ENCODE data around the gene MACROD1. TPM values are rescaled to one million over a fixed set of nuclear protein-coding genes. Genes with fewer than 3 reads are reported as not detected.

Gene MACROD1
- total RNA-seq, 1 donor from 2014 or later, result 26.5 TPM

DNA sequence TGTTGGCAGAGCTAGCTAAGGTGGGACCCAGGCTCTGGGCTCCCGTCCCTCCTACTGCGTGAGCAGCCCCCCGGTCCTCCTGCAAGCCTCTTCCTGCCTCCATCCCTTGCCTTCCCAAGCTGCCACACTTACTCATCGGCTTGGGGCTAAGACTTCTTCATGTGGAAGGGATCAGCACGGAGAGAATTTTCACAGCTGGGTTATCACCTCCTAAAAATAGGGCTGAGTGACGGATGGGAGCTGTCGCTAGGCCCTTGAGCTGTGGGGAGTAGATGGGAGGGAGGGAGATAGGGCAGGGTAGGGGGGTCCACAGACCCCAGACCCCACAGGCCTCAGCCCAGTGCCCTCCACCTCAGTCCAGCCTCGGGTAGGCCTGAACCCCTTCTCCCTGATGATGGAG lies 89.2 kb downstream of the MACROD1 start:
- Histone ChIP-seq H3K4me3 (no peak overlapping the region), H3K9me3 (no peaks in the 10 kb centered on the region), H3K36me3 (no peaks in the 10 kb centered on the region), H3K4me1 (no peaks in the 10 kb centered on the region), H3K27ac (no peak overlapping the region), H3K27me3 (no peaks in the 10 kb centered on the region)
- TF ChIP-seq CTCF (IDR thresholded peaks at IDR 0.05), result no peak
- no peak for DNase-seq (ENCODE audit: low spot score in 2 of 2)
- intact Hi-C loops (cut with DNase I), result no loop called here

DNA sequence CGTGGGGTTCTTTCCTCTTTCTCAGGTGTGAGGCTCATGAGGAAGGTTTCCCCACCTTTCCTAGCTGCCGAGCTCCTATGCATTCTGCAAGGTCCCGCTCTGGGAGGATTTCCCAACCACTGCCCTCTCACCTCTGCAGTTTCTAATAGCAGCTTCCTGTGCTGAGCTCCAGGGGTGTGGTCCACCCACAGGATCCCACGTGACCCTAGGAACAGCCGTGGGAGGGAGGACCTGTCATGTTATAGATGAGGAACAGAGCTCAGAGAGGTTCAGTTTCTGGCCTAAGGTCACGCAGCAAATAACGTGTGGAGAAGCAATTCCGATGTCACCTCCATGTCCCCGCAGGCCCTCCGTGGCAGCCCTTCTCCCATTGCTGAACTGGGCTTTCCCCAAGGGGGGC lies 91.7 kb downstream of the MACROD1 start:
- intact Hi-C loops (cut with DNase I), result no loop called here

GRCh38 chr11:64073542-64073941 lies 92.4 kb downstream of the MACROD1 start:
- Histone ChIP-seq H3K4me3 (no peak overlapping the region), H3K9me3 (no peaks in the 10 kb centered on the region), H3K36me3 (no peaks in the 10 kb centered on the region), H3K27me3 (no peaks in the 10 kb centered on the region), H3K27ac (no peak overlapping the region), H3K4me1 (no peaks in the 10 kb centered on the region)
- no peak for TF ChIP-seq CTCF (IDR thresholded peaks at IDR 0.05)
- DNase-seq (ENCODE audit: low spot score in 2 of 2), result no peak
- intact Hi-C loops (cut with DNase I), result no loop called here

More for the DNA sequence above, 91.7 kb downstream of the MACROD1 start:
- Histone ChIP-seq H3K4me3 (no peak overlapping the region), H3K27ac (no peak overlapping the region), H3K27me3 (no peaks in the 10 kb centered on the region), H3K4me1 (no peaks in the 10 kb centered on the region), H3K36me3 (no peaks in the 10 kb centered on the region), H3K9me3 (no peaks in the 10 kb centered on the region)
- no peak for DNase-seq (ENCODE audit: low spot score in 2 of 2)
- TF ChIP-seq CTCF (IDR thresholded peaks at IDR 0.05), result no peak

DNA sequence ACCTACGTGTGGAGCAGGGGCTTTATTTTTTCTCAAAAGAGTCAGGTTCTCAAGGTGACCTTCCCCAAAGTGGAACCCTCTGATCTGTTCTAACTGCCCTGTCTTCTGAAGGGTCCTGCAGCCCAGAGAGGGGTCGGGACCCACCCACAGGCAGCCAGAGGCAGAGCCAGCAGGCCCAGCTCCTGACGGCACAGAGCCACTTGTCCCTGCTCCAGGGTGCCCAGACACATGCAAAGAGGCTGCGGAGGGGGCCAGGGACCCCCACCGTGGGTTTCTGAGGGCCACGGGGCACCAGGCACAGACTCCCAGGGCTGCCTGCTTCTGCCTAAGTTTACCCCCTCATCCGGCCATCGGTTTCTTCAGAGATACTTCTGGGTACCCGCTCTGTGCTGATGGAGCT lies 93.0 kb downstream of the MACROD1 start:
- H3K9me3 ChIP-seq, result no peaks in the 10 kb centered on the region
- H3K4me3 ChIP-seq, result no peak overlapping the region
- no peaks in the 10 kb centered on the region for H3K27me3 ChIP-seq
- TF ChIP-seq CTCF (IDR thresholded peaks at IDR 0.05), result no peak
- no peak for DNase-seq (ENCODE audit: low spot score in 2 of 2)
- no peaks in the 10 kb centered on the region for H3K36me3 ChIP-seq
- no peak overlapping the region for H3K27ac ChIP-seq
- intact Hi-C loops (cut with DNase I), result no loop called here
- H3K4me1 ChIP-seq, result no peaks in the 10 kb centered on the region

- Histone ChIP-seq H3K27ac (no peak overlapping the region), H3K9me3 (no peaks in the 10 kb centered on the region), H3K36me3 (no peaks in the 10 kb centered on the region), H3K27me3 (no peaks in the 10 kb centered on the region), H3K4me3 (no peak overlapping the region), H3K4me1 (no peaks in the 10 kb centered on the region)
- intact Hi-C loops (cut with DNase I), result no loop called here
- no peak for DNase-seq (ENCODE audit: low spot score in 2 of 2)
- TF ChIP-seq CTCF (IDR thresholded peaks at IDR 0.05), result no peak
Measured at GRCh38 chr11:64072403-64072802, 93.5 kb downstream of the MACROD1 start.

- intact Hi-C loops (cut with DNase I), result no loop called here
- H3K36me3 ChIP-seq, result no peaks in the 10 kb centered on the region
- no peaks in the 10 kb centered on the region for H3K4me1 ChIP-seq
- TF ChIP-seq CTCF (IDR thresholded peaks at IDR 0.05), result no peak
- no peaks in the 10 kb centered on the region for H3K27me3 ChIP-seq
- no peak overlapping the region for H3K27ac ChIP-seq
- H3K4me3 ChIP-seq, result no peak overlapping the region
- H3K9me3 ChIP-seq, result no peaks in the 10 kb centered on the region
- DNase-seq (ENCODE audit: low spot score in 2 of 2), result no peak
Measured at GRCh38 chr11:64071849-64072248, 94.1 kb downstream of the MACROD1 start.

Data from ascending aorta (tissue), 2 donors.